ENCODE results near the gene NRAS. TPM values are rescaled to one million over a fixed set of nuclear protein-coding genes. Genes with fewer than 3 reads are reported as not detected.
A peak's percentile ranks its signal among the peaks of the same experiment; 100 is the strongest.

NRAS gene
- polyA plus RNA-seq, 1 of the 3 experiments (the other 2 are of a cell fraction): 15.9 TPM

DNA sequence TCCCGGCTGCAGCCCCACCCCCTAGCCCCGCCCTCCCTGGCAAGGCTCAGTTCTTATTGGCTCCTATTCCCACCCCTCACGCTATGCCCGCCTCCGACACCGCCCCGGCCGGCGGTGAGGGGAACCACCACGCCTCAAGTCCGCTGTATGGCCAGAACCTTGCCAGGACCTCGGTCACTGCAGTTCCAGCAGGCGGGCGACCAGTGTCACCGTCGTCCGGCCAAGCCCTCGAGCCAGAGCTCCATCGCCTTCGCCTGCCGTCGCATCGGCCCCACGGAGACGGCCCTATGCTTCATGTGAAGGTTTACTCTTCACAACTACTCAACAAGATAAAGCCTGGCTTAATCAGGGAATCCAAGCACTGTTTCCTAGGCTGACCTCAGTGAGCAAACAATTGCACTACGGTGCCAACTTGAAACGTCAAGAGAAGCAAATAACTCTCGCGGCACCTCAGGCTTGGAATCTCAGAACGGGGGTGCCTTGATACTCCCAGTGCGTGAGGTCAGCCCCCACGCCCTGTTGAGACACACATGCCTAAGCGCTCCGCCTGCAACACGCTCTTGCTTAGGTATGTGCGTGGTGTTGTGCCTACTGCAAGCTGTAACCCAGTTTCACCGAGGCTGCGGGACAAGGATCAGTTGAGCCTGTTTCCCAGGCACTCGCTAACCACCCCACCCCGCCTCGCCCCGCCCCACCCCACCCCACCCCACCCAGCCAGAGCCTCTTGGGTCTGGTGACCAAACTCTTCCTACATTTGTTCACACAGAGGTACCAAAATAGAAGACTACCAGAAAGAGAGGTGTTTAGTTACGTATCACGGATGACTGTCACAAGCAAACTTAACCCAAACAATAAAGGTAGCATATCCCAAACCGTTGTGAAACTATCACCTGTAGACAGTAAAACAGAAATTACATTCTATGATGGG is 46.2 kb downstream of the NRAS start:
- Histone ChIP-seq H3K4me2 (peak overlapping the region; percentile 85), H3K79me2 (ENCODE audit: insufficient read depth) (no peaks in the 10 kb centered on the region), H3K4me1 (ENCODE audit: control insufficient read depth in 1 of 2, insufficient read depth in 2 of 2, low read depth in 1 of 2, low read length in 1 of 2) (peaks cover 0 to 9% of the 10 kb centered on the region in 2 experiments; a peak in 1 of 4 replicates), H3K36me3 (replicated peaks in 1 of 2; ENCODE audit: control insufficient read depth in 1 of 2, insufficient read depth in 2 of 2, low read length in 1 of 2) (no peaks in the 10 kb centered on the region), H3K9me2 (no peaks in the 10 kb centered on the region), H3K9ac (no peak overlapping the region), H3F3A (replicated peaks; ENCODE audit: insufficient read depth) (no peaks in the 10 kb centered on the region), H3K4me3 (ENCODE audit: low read depth in 2 of 2, low read length in 1 of 2) (peak overlapping the region; percentile 58 to 80), H2AFZ (ENCODE audit: low read depth) (peak overlapping the region; percentile 92; the same call in 1 of the 2 replicates), H4K20me1 (ENCODE audit: insufficient read depth) (no peaks in the 10 kb centered on the region), H3K27me3 (ENCODE audit: insufficient read depth) (peaks cover 8% of the 10 kb centered on the region; the same call in 1 of the 2 replicates), H3K9me3 (no peaks in the 10 kb centered on the region), H3K27ac (ENCODE audit: low read depth in 2 of 2, low read length in 1 of 2) (no peak overlapping the region)
- CTCF ChIA-PET: interaction anchor here (0.6 to 2.5 kb wide), 10 partner anchors 10 to 693 kb away, joined by 3 to 16 read pairs (median 3); no protein-coding TSS in a partner anchor
- WGBS (ENCODE audit: low lambda C conversion rate): 40% methylated on average over 23 of the region's 45 CpGs
- peak; percentile 95 for DNase-seq
- POLR2A ChIA-PET: no interaction called here
- TF ChIP-seq MEF2A (IDR thresholded peaks at IDR 0.05; ENCODE audit: borderline replicate concordance, low read depth): no peak
- TF ChIP-seq, protein P1, sequence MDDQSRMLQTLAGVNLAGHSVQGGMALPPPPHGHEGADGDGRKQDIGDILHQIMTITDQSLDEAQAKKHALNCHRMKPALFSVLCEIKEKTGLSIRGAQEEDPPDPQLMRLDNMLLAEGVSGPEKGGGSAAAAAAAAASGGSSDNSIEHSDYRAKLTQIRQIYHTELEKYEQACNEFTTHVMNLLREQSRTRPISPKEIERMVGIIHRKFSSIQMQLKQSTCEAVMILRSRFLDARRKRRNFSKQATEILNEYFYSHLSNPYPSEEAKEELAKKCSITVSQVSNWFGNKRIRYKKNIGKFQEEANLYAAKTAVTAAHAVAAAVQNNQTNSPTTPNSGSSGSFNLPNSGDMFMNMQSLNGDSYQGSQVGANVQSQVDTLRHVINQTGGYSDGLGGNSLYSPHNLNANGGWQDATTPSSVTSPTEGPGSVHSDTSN (IDR thresholded peaks at IDR 0.05): peak; percentile 90

GRCh38 chr1:114669562-114670082 is 46.9 kb downstream of the NRAS start, which contains the start of gene DENND2C:
Gene DENND2C (minus strand): TSS chr1:114670049. CDS start chr1:114625984, 44,065 bp downstream.
- H2AFZ ChIP-seq (ENCODE audit: low read depth): peak within 1 kb of the TSS; percentile 92
- CTCF ChIA-PET: interaction anchor here (0.7 to 2.5 kb wide), 9 partner anchors 10 to 443 kb away, joined by 3 to 16 read pairs (median 3); no protein-coding TSS in a partner anchor
- H3K4me2 ChIP-seq: peak within 1 kb of the TSS; percentile 85
- H3K27me3 ChIP-seq (ENCODE audit: insufficient read depth): peaks cover 4% of the 10 kb centered on the region; the same call in 1 of the 2 replicates
- peak within 1 kb of the TSS; percentile 45; the same call in 1 of the 2 replicates for H3K9ac ChIP-seq
- 5% methylated on average over 12 of the region's 50 CpGs for WGBS (ENCODE audit: low lambda C conversion rate)
- H3K9me3 ChIP-seq: no peaks in the 10 kb centered on the region
- POLR2A ChIA-PET: interaction anchor here (0.7 kb wide), 1 partner anchor 93 kb away, joined by 3 read pairs; no protein-coding TSS in a partner anchor
- H3K4me3 ChIP-seq (ENCODE audit: low read depth in 2 of 2, low read length in 1 of 2): peak within 1 kb of the TSS; percentile 58 to 80
- no peaks in the 10 kb centered on the region for H3K36me3 ChIP-seq (replicated peaks in 1 of 2; ENCODE audit: control insufficient read depth in 1 of 2, insufficient read depth in 2 of 2, low read length in 1 of 2)
- no peak for DNase-seq
- H4K20me1 ChIP-seq (ENCODE audit: insufficient read depth): no peaks in the 10 kb centered on the region
- H3K4me1 ChIP-seq (ENCODE audit: control insufficient read depth in 1 of 2, insufficient read depth in 2 of 2, low read depth in 1 of 2, low read length in 1 of 2): peaks cover 0 to 9% of the 10 kb centered on the region in 2 experiments; a peak in 1 of 4 replicates
- H3K27ac ChIP-seq (ENCODE audit: low read depth in 2 of 2, low read length in 1 of 2): no peak within 1 kb of the TSS
- no peaks in the 10 kb centered on the region for H3K9me2 ChIP-seq
- H3K79me2 ChIP-seq (ENCODE audit: insufficient read depth): no peaks in the 10 kb centered on the region
- no peaks in the 10 kb centered on the region for H3F3A ChIP-seq (replicated peaks; ENCODE audit: insufficient read depth)
- no peak for TF ChIP-seq FOXM1 (IDR thresholded peaks at IDR 0.05; ENCODE audit: low read depth)
- TF ChIP-seq TAF1 (IDR thresholded peaks at IDR 0.05; ENCODE audit: borderline replicate concordance, low read depth, low read length): no peak
- no peak for TF ChIP-seq FOXJ3 (CRISPR knock-in tag; IDR thresholded peaks at IDR 0.05)
- no peak for TF ChIP-seq YY1 (IDR thresholded peaks at IDR 0.05; ENCODE audit: low read depth)
- TF ChIP-seq NRF1 (IDR thresholded peaks at IDR 0.05; ENCODE audit: low read depth, low read length): no peak
- TF ChIP-seq, protein P2, sequence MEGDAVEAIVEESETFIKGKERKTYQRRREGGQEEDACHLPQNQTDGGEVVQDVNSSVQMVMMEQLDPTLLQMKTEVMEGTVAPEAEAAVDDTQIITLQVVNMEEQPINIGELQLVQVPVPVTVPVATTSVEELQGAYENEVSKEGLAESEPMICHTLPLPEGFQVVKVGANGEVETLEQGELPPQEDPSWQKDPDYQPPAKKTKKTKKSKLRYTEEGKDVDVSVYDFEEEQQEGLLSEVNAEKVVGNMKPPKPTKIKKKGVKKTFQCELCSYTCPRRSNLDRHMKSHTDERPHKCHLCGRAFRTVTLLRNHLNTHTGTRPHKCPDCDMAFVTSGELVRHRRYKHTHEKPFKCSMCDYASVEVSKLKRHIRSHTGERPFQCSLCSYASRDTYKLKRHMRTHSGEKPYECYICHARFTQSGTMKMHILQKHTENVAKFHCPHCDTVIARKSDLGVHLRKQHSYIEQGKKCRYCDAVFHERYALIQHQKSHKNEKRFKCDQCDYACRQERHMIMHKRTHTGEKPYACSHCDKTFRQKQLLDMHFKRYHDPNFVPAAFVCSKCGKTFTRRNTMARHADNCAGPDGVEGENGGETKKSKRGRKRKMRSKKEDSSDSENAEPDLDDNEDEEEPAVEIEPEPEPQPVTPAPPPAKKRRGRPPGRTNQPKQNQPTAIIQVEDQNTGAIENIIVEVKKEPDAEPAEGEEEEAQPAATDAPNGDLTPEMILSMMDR (IDR thresholded peaks at IDR 0.05): no peak; the same call in 1 of the 2 replicates
- no peak for TF ChIP-seq EZH2phosphoT487 (IDR thresholded peaks at IDR 0.05; ENCODE audit: borderline replicate concordance, low read depth)
- no peak for TF ChIP-seq EP300 (IDR thresholded peaks at IDR 0.05; ENCODE audit: borderline replicate concordance in 1 of 2, low read depth in 1 of 2, low read length in 1 of 2)
- no peak for TF ChIP-seq RFX5 (IDR thresholded peaks at IDR 0.05; ENCODE audit: low read length)
- TF ChIP-seq MXI1 (IDR thresholded peaks at IDR 0.05; ENCODE audit: low read depth, low read length): no peak
- no peak for TF ChIP-seq MAX (IDR thresholded peaks at IDR 0.05; ENCODE audit: low read depth)
- TF ChIP-seq, protein P3, sequence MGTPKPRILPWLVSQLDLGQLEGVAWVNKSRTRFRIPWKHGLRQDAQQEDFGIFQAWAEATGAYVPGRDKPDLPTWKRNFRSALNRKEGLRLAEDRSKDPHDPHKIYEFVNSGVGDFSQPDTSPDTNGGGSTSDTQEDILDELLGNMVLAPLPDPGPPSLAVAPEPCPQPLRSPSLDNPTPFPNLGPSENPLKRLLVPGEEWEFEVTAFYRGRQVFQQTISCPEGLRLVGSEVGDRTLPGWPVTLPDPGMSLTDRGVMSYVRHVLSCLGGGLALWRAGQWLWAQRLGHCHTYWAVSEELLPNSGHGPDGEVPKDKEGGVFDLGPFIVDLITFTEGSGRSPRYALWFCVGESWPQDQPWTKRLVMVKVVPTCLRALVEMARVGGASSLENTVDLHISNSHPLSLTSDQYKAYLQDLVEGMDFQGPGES (IDR thresholded peaks at IDR 0.05; ENCODE audit: low read depth, low read length): no peak
- no peak for TF ChIP-seq POLR2AphosphoS5 (IDR thresholded peaks at IDR 0.05; ENCODE audit: low read depth, low read length)
- TF ChIP-seq CHD2 (IDR thresholded peaks at IDR 0.05; ENCODE audit: low read length, partially characterized antibody): no peak
- TF ChIP-seq ZBTB33 (IDR thresholded peaks at IDR 0.05; ENCODE audit: borderline replicate concordance, low read depth): no peak

Data from SK-N-SH (cell line).